Mucosa of descending colon (tissue), 3 donors: ENCODE measurements around the gene CRIP1. TPM values are rescaled to one million over a fixed set of nuclear protein-coding genes. Genes with fewer than 3 reads are reported as not detected.

Source experiments
- ATAC-seq: fragments of 200-7000 bp; cut with Tn5 transposase; one replicate; pipeline ENCODE4 v1.9.1; 2020; ENCODE audit warnings: mild to moderate bottlenecking, moderate library complexity
- DNase-seq, 3 donors: peaks; one replicate each; pipeline ENCODE4 v3.0.0-alpha.2; 2020
- H3K36me3 ChIP-seq: fragments of 200-600 bp; one replicate; pipeline ENCODE4 v1.8.0; 2021; ENCODE audit warnings: low read depth, mild to moderate bottlenecking
- H3K4me1 ChIP-seq: fragments of 200-600 bp; one replicate; pipeline ENCODE4 v1.8.0; 2021; ENCODE audit warnings: low read depth, mild to moderate bottlenecking
- H3K4me3 ChIP-seq: fragments of 200-600 bp; one replicate; pipeline ENCODE4 v1.8.0; 2021; ENCODE audit warnings: mild to moderate bottlenecking
- H3K9me3 ChIP-seq: fragments of 200-600 bp; one replicate; pipeline ENCODE4 v1.8.0; 2021; ENCODE audit warnings: mild to moderate bottlenecking
- CTCF ChIP-seq: fragments of 200-600 bp; IDR thresholded peaks from one replicate; pipeline ENCODE4 v1.8.0; 2022; ENCODE audit warnings: antibody characterized with exemption, mild to moderate bottlenecking
- intact Hi-C, 2 donors: fragments of 100-400 bp; cut with DNase I in 1 of 2; cut with micrococcal nuclease in 1 of 2; formaldehyde crosslinking; loops; one replicate each; pipeline versions ENCODE4 v1.11.0 to v1.11.1; 2022; cut with DNase I, micrococcal nuclease
- total RNA-seq, 3 donors: library from RNA; stranded (reverse); fragmentation: NEBNext Ultra II Directional in 2 of 3; extraction: Animal tissue kit (Norgen Biotek cat#: 25700) in 2 of 3; gene quantifications; one replicate each; pipeline versions ENCODE4 v1.2.1 to v1.2.4, GENCODE V29; 2021 to 2023
- donor health status: DM: no; HTN: no; CAD: no; lungs with moderate emphysema.
- donor health status: DM: no; HTN: no; CAD: no.
- donor health status: DM: no; HTN: yes; CAD: no.

The CRIP1 gene
- total RNA-seq, 3 donors from 2014 or later = 41.3 to 144 (median 142) TPM

GRCh38 chr14:105537580-105538474, 51.1 kb downstream of the CRIP1 start:
- Histone ChIP-seq H3K9me3 (no peaks in the 10 kb centered on the region), H3K4me1 (no peaks in the 10 kb centered on the region), H3K36me3 (no peaks in the 10 kb centered on the region), H3K4me3 (no peak overlapping the region)
- intact Hi-C loops = no loop called here
- peak; percentile 99 for TF ChIP-seq CTCF
- DNase-seq (peak; percentile 67 to 80 (median 79)), ATAC-seq (peak; percentile 90)

Other genes starting within 250 kb of the CRIP1 start
- 10 to 100 TPM; 45.7 to 55.8 (median 46.7) TPM for gene BTBD6, start 238.4 kb upstream of the CRIP1 start, total RNA-seq
- gene BRF1, start 185.9 kb upstream of the CRIP1 start, total RNA-seq = 10 to 100 TPM; 27.4 to 40.1 (median 34.2) TPM
- gene PACS2, start 172.1 kb upstream of the CRIP1 start, total RNA-seq = 10 to 100 TPM; 71.7 to 84.3 (median 78.9) TPM
- 1 to 10 TPM in 1 of 3 donors, under 1 TPM in 2; 0.84 to 2.0 (median 0.95) TPM for gene TEX22, start 88.3 kb upstream of the CRIP1 start, total RNA-seq
- gene MTA1, start 67.1 kb upstream of the CRIP1 start, total RNA-seq = 100 to 1,000 TPM in 1 of 3 donors, 10 to 100 TPM in 2; 76.4 to 105 (median 79.7) TPM
- gene CRIP2, start 12.1 kb upstream of the CRIP1 start, total RNA-seq = 10 to 100 TPM; 10.0 to 41.6 (median 23.5) TPM
- 10 to 100 TPM; 11.8 to 23.9 (median 21.8) TPM for gene TEDC1, start 4.4 kb downstream of the CRIP1 start, total RNA-seq
- 1 to 10 TPM in 2 of 3 donors, under 1 TPM in 1; 0.38 to 4.0 (median 1.0) TPM for gene TMEM121, start 39.7 kb downstream of the CRIP1 start, total RNA-seq